Progenitor cell of endocrine pancreas (in vitro differentiated cells): Measurements from ENCODE around the gene GFM1. TPM values are rescaled to one million over a fixed set of nuclear protein-coding genes. Genes with fewer than 3 reads are reported as not detected.

Experiments used
- DNase-seq: peaks from one replicate; pipeline ENCODE4 v3.0.0; 2021; ENCODE audit warnings: low spot score; ENCODE audit not compliant: unreplicated experiment
- H3K27ac Mint-ChIP-seq: 2 replicates; pipeline ENCODE4 v1.8.0; 2021; ENCODE audit warnings: mild to moderate bottlenecking, moderate library complexity, mixed read lengths
- H3K27me3 Mint-ChIP-seq: 2 replicates; pipeline ENCODE4 v1.8.0; 2021; ENCODE audit warnings: mixed read lengths
- H3K36me3 Mint-ChIP-seq: 2 replicates; pipeline ENCODE4 v1.8.0; 2022; ENCODE audit warnings: mixed read lengths; ENCODE audit not compliant: insufficient read depth
- H3K4me1 Mint-ChIP-seq: 2 replicates; pipeline ENCODE4 v1.8.0; 2021; ENCODE audit warnings: low read depth, mixed read lengths
- H3K4me3 Mint-ChIP-seq: 2 replicates; pipeline ENCODE4 v1.8.0; 2021; ENCODE audit warnings: low read depth, mild to moderate bottlenecking, moderate library complexity, mixed read lengths
- H3K9me3 Mint-ChIP-seq: 2 replicates; pipeline ENCODE4 v1.8.0; 2021; ENCODE audit warnings: low read depth, mixed read lengths
- total RNA-seq: library from RNA; stranded (reverse); gene quantifications from 2 replicates; pipeline ENCODE4 v1.2.1, GENCODE V29; 2021
- TF ChIP-seq, protein P1 (sequence below): fragments of 200-600 bp; sonication (generic); IDR thresholded peaks from one replicate; pipeline ENCODE4 v1.5.0; 2021; ENCODE audit warnings: antibody characterized with exemption, mild to moderate bottlenecking; ENCODE audit not compliant: unreplicated experiment

Gene GFM1
- total RNA-seq, 1 donor from 2014 or later, result 33.2 TPM

DNA sequence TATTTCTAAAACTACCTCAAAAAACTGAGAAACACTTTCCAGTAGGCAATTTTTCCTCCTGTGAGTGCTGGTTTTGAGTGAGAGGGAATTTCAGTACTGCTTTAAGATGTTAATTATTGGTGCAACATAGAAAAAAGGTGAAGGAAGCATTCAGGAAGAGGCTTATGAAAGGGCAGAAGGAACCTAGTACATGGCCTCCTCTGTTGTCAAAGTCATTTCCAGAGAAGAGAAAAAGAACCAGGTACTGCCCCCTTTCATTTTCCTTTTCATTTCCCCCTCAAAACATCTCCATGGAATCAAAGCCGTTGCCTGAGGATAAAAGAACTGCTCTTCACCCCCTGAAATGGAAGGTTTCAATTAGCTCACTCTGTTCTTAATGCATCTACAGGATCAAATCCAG, 68.1 kb downstream of the GFM1 start:
- Mint-ChIP-seq H3K4me3 (no peak overlapping the region), H3K27ac (no peak overlapping the region)

DNA sequence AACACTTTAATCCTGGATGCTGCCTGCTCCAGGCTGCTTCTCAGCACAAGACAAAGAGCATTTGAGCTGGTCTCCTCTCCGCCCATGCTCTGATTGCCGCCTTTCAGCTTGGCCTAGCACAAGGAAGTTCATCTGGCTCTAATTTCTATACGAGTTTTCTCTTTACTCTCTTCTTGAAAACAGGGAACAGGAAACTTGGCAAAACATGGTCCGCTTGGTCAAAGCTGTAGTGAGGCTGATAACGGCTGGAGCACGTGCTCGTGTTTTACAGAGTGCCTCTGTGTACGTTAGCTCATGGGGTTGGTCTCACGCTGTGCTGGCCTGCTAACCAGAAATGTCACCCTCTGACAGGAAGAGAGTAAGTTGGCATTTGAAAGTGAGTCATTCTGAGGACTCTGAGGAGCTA, 68.8 kb downstream of the GFM1 start:
- Mint-ChIP-seq H3K4me1 (no peaks in the 10 kb centered on the region), H3K36me3 (peaks cover 7% of the 10 kb centered on the region), H3K4me3 (no peak overlapping the region), H3K27me3 (no peaks in the 10 kb centered on the region), H3K9me3 (no peaks in the 10 kb centered on the region), H3K27ac (no peak overlapping the region)
- DNase-seq, result no peak
- TF ChIP-seq, protein P1, sequence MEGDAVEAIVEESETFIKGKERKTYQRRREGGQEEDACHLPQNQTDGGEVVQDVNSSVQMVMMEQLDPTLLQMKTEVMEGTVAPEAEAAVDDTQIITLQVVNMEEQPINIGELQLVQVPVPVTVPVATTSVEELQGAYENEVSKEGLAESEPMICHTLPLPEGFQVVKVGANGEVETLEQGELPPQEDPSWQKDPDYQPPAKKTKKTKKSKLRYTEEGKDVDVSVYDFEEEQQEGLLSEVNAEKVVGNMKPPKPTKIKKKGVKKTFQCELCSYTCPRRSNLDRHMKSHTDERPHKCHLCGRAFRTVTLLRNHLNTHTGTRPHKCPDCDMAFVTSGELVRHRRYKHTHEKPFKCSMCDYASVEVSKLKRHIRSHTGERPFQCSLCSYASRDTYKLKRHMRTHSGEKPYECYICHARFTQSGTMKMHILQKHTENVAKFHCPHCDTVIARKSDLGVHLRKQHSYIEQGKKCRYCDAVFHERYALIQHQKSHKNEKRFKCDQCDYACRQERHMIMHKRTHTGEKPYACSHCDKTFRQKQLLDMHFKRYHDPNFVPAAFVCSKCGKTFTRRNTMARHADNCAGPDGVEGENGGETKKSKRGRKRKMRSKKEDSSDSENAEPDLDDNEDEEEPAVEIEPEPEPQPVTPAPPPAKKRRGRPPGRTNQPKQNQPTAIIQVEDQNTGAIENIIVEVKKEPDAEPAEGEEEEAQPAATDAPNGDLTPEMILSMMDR, result no peak

More for the DNA sequence above, 68.1 kb downstream of the GFM1 start:
- TF ChIP-seq, protein P1, result no peak
- H3K36me3 Mint-ChIP-seq, result peaks cover 7% of the 10 kb centered on the region
- no peaks in the 10 kb centered on the region for H3K4me1 Mint-ChIP-seq
- no peaks in the 10 kb centered on the region for H3K27me3 Mint-ChIP-seq
- no peaks in the 10 kb centered on the region for H3K9me3 Mint-ChIP-seq
- DNase-seq, result no peak

DNA sequence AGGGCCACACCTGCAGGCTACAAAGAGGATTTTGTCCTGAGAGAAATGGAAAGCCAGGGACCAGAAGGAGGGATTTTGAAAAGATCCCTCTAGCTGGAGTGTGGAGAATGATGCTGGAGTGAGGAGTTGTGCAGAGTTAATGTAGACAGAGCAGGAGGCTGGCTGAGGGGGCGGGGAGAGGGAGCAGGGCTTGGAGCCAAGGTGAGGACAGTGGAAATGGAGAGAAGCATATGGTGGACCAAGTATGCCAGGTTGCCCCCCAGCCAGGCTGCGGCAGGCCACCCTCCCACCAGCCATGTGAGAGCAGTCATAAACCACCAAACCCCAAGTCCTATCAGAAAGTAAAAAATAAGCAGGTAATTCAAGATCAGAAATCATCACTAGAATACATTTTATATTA, 73.2 kb downstream of the GFM1 start:
- no peak for DNase-seq
- no peak overlapping the region for H3K27ac Mint-ChIP-seq
- no peak overlapping the region for H3K4me3 Mint-ChIP-seq
- peaks cover 3% of the 10 kb centered on the region for H3K36me3 Mint-ChIP-seq
- no peaks in the 10 kb centered on the region for H3K9me3 Mint-ChIP-seq
- TF ChIP-seq, protein P1, result no peak
- H3K27me3 Mint-ChIP-seq, result no peaks in the 10 kb centered on the region
- no peaks in the 10 kb centered on the region for H3K4me1 Mint-ChIP-seq

DNA sequence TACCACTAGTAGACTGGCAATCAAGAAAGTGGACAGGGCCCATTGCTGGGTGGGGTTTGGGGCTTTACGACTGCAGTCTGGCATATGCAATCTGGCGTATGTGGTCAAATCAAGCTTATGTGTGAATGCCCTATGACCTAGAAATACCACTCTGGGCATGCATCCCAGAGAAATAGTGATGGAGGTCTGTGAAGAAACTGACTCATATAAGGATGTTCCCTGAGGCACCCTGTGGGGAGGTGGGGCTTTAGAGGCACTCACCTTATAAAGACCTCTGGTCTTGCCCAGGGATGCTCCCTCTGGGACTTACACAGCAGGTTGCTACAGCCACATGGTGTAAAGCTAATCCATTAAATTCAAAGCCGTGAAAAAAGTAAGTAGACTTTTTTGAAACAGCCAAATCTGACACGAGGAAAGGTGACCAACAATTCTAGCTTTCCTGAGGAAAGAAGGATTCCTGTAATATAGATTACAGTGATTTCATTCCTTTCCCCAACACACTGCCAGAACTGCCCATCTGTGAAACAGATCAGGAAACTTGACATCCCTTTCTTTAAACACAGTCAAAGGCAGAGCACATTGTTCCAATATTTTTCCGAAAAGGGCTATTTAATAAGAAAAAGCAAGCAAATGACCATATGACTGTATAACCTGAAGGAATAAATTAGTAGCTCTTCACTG, 74.3 kb downstream of the GFM1 start:
- no peaks in the 10 kb centered on the region for H3K9me3 Mint-ChIP-seq
- peaks cover 6% of the 10 kb centered on the region for H3K36me3 Mint-ChIP-seq
- H3K4me3 Mint-ChIP-seq, result no peak overlapping the region
- TF ChIP-seq, protein P1, result no peak
- no peaks in the 10 kb centered on the region for H3K27me3 Mint-ChIP-seq
- DNase-seq, result no peak
- peaks cover 3% of the 10 kb centered on the region for H3K4me1 Mint-ChIP-seq
- H3K27ac Mint-ChIP-seq, result no peak overlapping the region

DNA sequence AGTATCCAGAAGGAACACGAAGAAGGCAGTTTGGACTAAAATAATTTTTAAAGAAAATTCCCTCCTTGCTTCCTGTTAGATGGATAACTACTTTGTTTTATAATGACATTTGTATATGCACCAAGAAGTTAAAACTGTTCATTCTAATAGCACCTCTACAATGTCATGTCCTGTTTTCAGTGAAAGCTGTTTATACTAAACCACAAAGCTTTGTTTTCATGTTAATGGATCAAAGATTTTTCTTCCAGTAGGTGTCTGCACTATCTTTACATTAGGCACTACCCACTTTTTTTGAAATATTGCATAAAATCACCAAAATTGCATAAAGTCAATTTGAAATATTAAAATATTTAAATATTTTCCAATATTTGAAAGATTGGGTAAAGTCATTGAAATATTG, 77.8 kb downstream of the GFM1 start:
- Mint-ChIP-seq H3K27ac (no peak overlapping the region), H3K4me3 (no peak overlapping the region), H3K4me1 (peaks cover 3% of the 10 kb centered on the region), H3K27me3 (no peaks in the 10 kb centered on the region), H3K36me3 (peaks cover 6% of the 10 kb centered on the region), H3K9me3 (no peaks in the 10 kb centered on the region)
- TF ChIP-seq, protein P1, result no peak
- DNase-seq, result no peak
